ENCODE measurements around the gene ITPRID2.
A peak's percentile ranks its signal among the peaks of the same experiment; 100 is the strongest.
"Not testable (repeated sequence)": the region's sequence is repeated elsewhere in the genome, so short reads cannot be mapped to it uniquely, and the experiment has no call there.

ITPRID2 gene

DNA sequence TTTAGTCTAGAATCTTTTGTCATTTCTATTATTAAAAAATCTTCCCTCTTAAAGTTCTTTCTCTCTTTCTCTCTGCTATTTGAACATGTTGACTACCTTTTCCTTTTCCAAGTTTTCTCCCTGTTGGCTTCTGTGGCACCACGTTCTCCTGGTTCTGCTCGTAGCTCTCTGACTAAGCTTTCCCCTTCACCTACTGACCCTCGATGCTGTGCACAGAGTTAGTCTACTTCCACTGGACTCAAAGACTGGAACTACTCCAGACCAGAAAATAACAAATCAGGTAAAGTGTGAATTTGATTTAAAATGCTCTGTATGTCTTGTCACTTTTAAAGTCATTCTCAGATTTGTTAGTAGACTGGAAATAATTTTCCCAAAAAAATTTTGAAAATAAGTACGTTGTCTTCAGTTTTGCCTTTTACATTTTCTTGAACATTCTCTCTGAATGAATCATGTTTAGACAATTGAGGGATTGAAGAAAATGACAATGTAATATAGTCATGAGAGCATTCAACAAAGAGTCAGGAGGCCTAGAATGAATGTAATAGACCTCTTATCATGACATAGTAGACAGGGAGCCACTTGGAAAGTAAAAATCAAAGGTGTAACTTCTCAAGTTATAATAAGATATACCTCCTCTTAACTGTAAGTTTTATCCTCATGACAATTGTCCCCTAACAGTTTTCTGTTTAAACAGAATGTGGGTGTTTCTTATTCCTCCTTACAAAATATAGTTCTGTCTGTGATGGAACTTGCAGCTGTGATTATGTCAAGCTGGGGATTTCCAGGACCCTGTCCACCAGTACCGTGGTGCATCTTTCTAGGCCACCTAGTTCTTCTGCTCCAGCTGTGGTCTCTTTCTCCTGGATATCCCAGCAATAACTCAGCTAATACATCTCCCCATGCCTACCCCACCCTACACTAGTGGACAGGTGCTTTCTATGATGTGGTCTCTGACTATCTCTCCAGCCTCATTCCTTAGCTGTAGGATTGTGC lies 25.5 kb downstream of the ITPRID2 start:
- DNase-seq (ENCODE audit: low spot score): no peak

DNA sequence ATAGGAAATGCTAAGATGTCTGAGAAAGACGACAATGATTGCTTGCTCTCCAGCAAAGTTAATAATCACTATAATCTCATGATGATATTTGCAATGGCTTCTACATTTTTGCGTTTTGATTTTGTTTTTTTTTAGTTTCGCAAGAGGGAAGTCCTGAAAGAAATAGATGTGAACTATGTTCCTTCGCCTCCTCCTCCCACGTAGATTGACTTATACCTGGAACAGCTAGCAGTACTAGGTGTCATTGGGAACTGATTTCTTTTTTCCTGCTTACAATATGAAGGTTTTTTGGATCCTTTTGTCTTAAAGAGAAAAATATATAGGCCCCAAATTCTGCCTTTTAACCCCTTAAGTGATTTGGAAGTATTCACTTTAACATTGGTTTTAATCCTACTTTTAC lies 26.7 kb downstream of the ITPRID2 start:
- no peak for DNase-seq (ENCODE audit: low spot score)

DNA sequence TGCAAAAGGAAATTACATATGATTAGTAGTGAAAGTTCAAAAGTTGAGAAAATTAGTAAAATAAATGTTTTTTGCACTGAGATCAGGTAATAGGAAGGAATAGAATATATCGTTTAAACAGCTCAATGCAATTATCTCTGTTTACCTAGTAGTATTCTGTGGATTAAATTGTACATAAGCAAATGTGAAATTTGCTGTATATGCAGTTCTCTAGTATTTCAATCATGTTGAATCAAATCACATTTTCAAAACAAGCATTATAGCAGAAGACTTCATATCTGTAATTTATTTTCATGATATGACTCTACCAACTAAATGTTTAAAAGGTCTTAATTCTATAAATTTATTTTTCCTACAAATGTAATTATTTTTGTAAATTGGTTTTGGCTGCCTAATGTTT lies 31.6 kb downstream of the ITPRID2 start:
- no peak for DNase-seq (ENCODE audit: low spot score)

DNA sequence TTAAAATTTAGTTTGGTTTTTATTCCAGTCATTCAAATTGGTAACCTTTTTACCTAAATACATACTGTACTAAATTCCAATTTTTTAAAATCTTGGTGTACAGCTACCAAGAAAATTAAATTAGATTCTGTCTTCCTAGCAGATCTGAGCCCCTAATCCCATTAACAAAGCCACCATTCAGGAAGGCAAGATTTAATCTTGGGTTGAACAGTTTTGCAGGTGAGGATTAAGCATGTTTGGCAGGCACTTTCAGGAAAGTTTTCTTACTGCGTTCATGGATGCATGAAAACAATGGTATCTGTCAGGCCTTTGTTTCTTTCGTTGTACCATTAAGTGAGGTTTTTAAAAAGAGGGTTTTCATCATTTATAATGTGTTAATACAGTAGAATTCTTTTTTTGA lies 32.8 kb downstream of the ITPRID2 start:
- no peak for DNase-seq (ENCODE audit: low spot score)

DNA sequence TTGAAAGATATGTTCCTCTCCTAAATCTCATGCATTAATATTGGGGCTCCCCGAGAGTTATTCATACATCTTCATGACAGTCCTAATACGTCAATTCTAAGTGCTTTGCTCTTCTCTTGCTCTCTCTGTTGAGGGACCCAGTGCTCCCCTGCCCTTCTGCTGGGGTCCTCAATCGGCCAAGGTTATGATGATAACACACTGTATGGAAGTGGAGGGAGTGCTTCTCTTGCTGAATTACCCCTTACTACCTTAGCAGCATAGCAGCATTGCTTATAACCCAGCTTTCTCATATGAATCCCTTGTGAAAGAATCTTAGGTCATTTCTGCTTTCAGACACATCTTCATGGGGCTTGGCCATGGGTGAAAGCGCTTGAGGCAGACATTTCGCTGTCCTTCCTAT lies 43.2 kb downstream of the ITPRID2 start:
- no peak for DNase-seq (ENCODE audit: low spot score)

DNA sequence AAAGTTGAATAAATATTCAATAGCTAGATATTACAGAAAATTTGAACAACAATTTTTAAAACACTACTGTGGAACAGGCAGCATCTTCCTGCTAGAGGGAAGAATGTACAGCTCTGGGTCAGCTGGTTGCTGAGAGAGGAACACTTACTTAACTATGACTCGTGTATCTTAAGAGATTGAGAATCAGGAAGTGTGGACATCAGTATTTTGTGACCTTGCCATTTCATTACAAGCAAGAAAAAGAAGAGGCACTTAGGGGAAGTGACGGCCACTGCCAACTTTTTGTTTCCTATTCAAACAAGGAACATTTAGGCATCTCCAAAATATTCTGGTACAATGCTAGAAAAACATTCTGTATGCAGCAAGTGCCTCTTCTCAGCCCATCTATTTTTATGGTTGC lies 45.9 kb downstream of the ITPRID2 start:
- no peak for DNase-seq (ENCODE audit: low spot score)

DNA sequence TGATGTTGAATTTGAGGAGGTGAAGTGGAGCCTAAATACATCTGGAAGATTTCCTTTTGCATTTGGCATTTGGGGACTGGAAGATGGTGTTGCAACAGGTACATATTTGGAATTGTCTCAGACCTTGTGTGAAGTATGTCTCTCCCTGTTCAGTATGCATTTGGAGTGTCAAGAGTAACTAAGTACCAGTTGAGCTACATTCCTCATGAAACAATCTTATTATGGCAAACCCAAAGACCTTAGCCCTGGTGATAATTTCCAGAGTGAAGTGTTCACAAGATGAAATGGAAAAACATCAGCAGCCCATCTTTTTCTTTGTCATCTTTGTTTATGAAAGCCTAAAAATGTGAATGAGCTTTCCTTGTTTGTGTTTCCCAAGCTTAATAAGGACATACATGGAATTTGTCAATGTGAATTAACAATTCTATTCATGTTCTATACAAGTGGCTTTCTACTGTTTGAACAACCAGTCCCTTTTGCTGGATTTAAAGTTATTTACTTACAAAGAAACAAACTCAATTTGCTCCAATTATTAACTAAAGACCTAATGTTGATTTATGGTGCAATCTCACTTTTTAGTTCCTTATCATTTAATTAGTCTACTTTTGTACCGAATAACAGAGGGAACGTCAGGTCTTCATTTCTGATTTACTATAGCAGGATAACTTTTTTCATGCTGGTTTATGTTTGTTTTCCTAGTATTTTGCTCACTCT lies 52.0 kb downstream of the ITPRID2 start:
- DNase-seq (ENCODE audit: low spot score): no peak

DNA sequence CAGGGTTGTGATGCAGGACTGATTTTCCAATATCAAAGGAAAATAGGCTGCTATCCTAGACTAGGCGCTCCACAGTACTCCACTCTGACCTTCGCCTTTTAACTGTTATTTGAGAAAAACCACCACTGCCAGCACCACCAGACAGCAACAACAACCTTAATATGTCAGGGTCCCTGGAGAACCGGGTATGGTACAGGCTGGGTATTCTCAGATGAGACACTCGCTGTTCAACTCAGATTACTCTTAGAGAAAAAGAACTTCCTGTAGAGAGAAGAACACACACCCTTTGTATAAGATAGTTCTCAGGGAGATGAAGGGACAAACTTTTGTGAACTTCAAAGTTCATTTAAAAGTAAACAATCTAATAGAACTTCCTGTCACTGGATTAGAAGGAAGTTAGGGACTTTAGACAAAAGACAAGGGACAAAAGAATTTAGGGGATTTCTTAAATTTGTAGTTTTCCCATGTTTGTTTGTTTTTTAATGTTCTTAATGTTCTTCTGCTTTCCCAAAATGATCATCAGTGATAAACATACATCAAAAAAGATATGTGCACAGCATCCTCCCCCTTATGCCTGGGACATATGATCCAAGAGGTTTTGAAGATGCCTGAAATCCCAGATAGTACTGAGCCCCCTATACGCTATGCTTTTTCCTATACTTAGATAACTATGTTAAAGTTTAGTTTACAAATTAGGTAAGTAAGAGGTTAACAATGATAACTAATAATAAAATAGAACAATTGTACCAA lies 52.8 kb downstream of the ITPRID2 start:
- DNase-seq (ENCODE audit: low spot score): no peak

DNA sequence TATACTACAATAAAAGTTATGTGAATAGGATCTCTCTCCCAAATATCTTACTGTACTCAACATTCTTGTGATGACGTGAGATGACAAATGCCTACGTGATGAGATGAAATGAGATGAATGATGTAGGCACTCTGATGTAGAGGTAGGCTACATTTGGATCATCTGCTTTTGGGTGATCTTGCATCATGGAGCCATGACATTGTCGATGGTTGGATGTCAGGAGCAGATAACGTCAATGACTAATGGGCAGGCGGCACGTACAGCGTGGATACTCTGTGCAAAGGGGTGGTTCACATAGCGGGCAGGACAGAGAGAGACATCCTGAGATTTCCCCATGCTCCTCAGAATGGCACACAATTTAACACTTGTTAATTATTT lies 53.4 kb downstream of the ITPRID2 start:
- DNase-seq (ENCODE audit: low spot score): no peak

DNA sequence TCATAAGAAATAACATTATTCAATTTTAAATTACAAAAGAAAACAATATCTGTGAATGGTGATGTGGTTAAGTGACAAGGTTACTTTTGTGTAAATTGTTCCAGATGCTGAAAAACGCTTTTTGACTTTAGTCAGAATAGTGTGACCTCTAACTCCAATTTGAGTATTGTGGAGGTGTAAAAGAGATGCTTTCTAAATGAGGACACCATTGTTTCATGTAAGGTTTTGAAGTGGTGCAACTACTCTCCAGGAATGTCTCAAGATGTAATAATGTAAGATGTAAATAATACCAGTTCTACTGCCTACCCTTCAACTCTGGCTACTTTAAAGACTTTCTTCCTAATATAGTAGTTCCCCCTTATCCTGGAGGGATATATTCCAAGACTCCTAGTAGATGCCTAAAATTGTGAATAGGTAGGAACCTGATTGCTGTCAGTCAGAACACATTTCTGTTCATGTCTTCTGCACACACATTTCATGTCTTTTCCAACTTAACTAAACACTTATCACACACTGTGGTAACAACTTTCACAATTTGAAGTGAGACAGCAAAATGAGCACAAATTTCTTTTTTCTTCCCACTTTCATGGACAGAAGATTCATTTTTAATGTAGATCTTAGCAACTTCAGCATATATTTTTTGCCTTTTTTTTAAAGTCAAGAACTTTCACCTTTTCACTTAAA lies 55.1 kb downstream of the ITPRID2 start:
- DNase-seq (ENCODE audit: low spot score): no peak

DNA sequence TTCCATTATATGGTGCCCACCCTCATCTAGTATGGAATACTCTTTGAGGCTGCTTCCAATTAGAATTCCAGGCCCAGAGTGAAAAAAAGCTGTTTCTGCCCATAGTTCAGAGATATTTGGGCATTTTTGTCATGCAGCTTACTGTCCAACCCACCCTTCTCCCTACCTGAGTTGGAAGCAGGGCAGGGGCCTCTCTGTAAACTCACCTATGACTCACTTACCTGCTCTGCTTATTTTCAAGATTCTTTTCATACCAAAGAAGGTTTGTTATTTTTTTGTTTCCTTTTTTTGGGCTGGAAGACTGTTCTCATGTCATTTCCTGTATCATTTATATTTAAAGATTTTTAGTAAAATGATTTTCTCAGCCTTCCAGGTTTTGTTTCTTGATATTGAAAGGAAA lies 55.7 kb downstream of the ITPRID2 start:
- no peak for DNase-seq (ENCODE audit: low spot score)

DNA sequence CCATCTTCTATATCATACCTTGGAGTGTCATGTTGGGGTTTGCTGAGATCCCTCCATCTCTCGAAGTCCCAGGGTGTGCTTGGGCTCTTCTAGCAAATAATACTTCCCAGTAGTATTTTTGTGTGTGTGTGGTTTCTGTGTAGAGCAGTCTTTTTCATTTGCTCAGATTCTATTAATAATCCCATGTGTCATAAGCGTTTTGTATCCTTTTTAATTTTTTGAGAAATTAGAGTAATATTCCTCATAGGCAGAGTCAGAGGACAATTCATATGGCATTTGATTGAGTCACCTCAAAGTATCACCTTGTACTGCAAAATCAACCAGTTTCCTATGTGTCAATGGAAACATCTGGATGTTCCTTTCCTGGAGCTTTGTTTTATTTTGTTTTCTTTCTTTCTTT lies 56.7 kb downstream of the ITPRID2 start:
- DNase-seq (ENCODE audit: low spot score): no peak

DNA sequence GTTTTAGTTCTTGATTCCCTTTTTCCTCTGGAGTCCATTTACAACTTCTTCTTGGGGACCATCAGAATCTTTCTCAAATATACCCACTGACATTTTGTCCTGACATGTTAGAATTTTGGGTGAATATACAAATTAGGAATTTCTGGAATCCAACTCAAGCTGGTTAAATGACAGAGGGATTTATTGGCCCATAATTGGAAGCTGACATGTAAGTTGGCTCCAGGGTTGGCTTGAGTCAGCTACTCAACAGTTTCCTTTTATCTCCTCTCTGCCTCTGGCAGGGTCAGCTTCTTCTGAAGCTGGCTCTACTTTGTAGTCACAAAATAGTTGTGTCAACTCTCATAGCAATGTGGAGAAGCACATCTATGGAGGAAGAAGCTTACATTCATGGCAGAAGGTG lies 57.5 kb downstream of the ITPRID2 start:
- no peak for DNase-seq (ENCODE audit: low spot score)

DNA sequence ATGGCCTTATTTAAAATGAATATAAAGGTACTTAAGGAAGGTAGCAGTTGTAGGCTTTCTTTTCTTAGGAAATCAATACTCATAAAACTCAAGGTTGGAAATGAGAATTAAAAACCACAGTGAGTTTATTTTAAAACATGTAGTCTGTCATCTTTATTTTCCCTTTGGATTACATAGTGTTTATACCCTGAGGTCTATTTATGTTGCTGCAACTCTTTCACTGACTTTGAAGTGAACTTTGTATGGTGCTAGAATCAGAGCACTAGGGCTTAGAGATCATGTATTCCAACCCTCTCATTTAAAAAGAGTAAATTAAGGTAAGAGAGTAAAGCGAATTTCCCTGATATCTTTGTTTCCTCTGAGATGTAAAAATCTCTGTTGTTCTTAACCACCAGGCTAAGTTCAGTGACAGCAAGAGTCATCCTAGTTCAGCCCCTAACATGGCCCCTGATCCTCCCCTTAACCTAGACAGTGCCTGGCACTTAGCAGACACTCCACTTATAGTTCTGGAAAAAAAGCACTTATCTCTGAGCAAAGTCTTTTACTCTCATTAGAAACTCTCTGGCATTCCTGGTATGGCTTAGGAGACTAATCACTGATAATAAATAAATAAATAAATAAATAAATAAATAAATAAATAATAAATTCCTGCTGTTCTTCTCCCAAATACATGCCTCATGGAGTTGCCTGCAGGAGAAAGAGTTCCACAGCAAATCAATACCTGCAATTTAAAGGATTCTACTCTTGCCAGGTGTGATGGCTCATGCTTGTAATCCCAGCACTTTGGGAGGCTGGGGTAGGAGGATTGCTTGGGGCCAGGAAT lies 61.1 kb downstream of the ITPRID2 start:
- DNase-seq (ENCODE audit: low spot score): no peak

DNA sequence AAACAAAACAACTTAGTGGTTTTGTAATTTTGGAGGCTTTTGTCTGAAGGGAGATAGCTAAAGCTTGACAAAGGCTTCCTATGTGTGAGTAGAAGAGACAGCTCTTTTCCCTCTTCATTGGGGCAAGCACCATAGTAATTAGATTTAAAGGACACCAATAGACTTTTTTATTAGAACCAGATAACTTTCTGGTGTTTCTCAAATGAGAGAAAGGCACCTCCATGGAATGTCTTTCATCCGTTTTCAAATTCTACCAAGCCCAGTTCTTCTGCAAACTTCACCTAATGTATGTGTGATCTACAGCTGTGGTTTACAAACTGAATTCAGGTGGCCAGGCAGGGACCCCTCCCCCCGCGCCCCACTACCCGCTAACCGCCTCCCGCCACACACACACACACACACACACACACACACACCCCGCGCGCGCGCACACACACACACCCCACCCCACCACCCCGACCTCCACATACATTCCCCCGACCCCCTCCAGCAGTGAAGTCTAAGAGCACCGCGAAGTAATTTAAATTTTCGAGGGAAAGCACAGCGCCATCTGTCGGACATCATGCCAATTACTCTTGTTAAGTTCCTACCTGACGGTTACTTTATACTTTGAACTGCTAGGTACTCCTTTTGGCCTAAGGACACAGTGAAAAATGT lies 62.5 kb downstream of the ITPRID2 start:
- peak; percentile 67 for DNase-seq (ENCODE audit: low spot score)

DNA sequence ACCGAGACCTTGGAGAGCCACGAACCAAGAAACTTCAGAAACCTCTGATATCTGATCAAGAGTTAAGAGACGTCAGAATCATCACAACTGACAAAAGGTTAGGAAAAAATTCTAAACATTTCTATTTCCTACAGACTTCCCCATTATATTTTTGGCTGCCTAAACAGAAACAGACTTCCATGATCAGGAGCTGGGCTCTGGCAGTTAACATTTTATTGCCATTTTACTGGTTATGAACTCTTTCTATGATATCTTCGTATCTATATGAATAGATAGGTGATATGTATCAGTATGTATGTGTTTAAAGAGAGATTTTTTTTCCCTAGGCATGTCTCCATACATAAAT lies 63.0 kb downstream of the ITPRID2 start:
- DNase-seq (ENCODE audit: low spot score): no peak

DNA sequence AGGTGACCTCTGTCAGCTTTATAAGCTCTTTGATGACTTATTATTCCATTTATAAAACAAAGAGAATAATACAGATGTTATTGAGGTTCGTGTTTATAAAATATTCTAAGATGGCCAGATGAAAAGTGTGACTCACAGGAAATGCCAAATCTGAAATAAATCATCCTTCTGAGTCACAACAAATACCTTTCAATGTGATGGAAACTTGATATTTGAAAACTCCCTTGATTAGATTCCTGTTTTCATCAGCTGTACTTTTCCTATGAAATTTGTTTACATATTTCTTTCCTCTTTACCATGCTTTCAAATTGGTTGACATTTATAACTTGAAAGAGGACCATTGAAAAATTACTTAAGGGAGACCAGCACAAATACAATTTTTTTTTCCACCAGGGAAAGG lies 63.5 kb downstream of the ITPRID2 start:
- no peak for DNase-seq (ENCODE audit: low spot score)

DNA sequence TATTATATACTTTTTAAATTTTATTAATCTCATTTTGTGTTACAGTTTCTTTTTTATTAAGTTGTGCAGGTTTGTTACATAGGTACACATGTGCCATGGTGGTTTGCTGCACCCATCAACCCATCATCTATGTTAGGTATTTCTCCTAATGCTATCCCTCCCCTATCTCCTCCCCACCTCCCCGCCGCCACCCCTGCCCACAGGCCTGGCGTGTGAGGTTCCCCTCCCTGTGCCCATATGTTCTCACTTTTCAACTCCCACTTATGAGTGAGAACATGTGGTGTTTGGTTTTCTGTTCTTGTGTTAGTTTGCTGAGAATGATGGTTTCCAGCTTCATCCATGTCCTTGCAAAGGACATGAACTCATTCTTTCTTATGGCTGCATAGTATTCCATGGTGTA lies 64.3 kb downstream of the ITPRID2 start:
- not testable (repeated sequence) for DNase-seq (ENCODE audit: low spot score)

DNA sequence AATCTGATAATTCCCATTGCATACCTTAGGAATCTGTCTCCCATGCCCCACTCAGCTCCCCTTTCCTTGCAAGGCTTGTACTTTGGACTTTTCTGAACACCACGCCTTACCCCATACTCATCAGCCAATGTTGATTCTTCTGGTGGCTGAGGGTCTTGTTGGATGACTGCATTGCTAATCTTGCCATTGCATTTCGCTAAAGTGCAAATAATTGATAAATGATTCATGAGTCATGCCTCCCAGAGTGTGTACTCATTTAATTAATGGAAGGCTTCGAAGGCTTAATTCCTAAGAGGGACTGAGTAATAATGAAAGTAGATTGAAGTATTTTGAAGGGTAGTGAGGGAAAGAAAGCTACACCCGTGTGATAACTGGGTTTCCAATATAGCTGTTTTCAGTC lies 66.1 kb downstream of the ITPRID2 start:
- DNase-seq (ENCODE audit: low spot score): no peak

DNA sequence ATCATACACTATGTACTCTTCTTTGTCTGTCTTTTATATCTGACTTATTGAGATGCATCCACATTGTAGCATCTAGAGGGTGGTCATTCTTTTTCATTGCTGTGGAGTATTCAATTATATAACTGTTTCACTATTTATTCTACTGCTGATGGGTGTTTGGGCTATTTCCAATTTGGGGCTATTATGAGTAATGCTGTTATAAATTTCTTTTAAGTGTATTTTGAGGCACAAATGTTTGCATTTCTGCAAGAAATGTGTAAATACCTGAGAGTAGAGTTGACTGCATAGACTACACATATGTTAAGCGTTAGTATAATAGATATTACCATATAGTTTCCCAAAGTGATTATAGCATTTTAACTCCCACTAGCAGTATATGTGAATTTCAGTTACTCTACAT lies 67.2 kb downstream of the ITPRID2 start:
- DNase-seq (ENCODE audit: low spot score): no peak

DNA sequence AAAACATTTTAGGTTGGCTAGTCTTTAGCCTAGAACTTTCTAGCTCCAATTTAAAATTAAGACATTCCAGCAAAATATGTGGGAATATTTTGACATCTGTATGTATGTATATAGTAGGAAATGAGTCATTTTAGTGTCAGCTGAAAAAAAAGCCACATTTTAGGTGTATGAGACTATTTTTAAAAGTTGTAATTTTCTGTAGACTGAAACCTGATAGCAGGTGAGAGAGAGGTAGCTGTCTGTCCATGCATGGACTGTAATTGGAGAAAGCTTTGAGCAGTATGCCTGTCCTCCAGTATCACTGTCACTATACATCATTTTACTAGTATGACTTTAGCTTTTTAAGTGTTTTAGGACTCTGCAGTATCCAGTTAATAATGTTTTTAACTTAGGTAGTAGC lies 68.0 kb downstream of the ITPRID2 start:
- no peak for DNase-seq (ENCODE audit: low spot score)
